ENCODE results near the gene MSRB3.
"Not testable (repeated sequence)": the region's sequence is repeated elsewhere in the genome, so short reads cannot be mapped to it uniquely, and the experiment has no call there.

MSRB3 gene

GRCh38 chr12:65292241-65292640 is 13.8 kb downstream of the MSRB3 start:
- no peak for DNase-seq

DNA sequence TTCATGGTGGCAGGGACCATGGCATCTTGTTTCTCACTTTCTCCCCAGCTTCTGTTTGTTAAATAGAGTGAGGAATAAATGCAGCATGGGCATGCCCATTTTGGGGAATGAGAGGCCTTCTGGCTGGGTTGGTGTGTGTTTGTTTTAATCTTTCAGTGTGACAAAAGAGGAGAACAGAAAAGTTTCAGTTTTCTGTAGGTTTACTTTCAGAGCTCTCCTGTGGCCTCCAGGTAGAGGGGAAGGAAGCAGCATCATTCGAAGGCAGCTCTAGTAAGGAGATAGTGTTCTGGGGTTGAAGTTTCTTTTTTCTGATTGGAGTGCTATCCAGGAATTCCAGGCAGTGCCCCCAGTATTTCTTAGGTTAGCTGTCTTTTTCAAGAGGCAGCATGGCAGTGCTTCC is 15.3 kb downstream of the MSRB3 start:
- DNase-seq: no peak

DNA sequence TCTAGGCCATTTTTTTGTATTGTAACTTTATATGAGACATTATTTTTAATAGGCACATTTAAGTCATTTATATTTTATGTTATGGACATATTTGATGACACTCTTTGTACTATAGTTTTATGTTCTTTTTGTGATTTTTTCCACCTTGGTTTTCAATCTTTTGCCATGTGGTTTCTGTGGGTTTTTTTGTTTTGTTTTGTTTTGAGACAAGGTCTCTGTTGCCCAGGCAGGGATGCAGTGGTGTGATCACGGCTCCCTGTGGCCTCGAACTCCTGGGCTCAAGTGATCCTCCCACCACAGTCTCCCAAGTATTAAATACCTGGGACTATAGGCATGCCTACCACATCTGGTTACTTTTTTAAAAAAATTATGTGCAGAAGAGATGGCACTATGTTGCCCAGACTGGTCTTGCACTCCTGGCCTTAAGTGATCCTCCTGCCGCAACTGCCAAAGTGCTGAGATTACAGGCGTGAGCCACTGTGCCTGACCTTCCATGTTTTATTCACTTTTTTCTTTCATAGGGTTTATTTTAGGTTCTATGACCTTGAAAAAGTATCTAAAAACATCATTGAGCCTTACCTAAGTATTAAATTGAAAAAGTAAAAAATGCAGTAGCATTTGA is 16.3 kb downstream of the MSRB3 start:
- no peak for DNase-seq

DNA sequence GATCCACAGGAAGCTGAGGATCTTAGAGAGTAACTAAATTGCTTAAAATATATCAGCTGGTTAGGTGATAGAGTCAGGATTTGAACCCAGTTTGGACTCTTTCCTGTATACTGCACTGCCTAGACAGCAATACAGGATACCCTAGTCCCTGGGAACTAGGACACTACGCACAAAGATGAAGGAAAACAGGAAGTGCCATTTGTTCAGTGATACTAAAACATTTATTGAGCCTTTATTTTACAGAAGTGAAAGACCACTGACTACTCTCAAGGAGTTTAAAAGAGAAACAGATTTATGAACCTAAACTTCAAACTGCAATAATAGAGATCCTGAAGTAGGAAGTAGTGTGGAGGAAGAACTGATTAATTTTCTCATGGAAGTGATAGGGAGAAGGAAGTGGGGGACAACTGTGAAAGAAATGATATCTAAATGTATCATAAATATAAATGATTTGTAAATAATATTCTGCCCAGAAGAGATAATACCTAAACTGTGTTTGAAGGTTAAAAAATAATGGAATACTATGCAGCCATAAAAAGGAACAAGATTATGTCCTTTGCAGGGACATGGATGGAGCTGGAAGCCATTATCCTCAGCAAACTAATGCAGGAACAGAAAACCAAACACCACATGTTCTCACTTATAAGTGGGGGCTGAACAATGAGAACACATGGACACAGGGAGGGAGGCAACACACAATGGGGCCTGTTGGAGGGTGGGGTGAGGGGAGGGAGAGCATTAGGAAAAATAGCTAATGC is 18.2 kb downstream of the MSRB3 start:
- no peak for DNase-seq

DNA sequence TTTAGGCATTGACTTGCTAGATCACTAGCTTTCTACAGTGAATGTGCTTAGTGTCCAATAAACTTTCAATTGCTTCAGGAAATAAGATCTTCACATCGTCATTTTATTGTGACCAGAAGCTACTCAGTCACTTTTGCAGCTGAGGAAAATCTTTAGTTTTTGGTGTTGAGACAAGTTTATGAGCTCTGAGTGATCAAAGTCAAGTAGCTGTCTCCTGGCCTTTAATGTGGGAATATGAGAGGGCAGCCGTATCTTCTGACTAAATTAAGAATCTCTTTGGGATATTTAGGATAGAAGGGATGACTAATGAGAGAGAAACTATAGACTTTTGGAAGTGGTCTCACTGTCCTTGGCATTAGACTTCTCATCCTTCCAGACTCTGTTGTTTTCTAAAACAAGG is 21.6 kb downstream of the MSRB3 start:
- DNase-seq: no peak

GRCh38 chr12:65300679-65301349 is 22.3 kb downstream of the MSRB3 start:
- no peak for DNase-seq

- no peak for DNase-seq
These were observed 24.4 kb downstream of the MSRB3 start for GRCh38 chr12:65302891-65303290.

DNA sequence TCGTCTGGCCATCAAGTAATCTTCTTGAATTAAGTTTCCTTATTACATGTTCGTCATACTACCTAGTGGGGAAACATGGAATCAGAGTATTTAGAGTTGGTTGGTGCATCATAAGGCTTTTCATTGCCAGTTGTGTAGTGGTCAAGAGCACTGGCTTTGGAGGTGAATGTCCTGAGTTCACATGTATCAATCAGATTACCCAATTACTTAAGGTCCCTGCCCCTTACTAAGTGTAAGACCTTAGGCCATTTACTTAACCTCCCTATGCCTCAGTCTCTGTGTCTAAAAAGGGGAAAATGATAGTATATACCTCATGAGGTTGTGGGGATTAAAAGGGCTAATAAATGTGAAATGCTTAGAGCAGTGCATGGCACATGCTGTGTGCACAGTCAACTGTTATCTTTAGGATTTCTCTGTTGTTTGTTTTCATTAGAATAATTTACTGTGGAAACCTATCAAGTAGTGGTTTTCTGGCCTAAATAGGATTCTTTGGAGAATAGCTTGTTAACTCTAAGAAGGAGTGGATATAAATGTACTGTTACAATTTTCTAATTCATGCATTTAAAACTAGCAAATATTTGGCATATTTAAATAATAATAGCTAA is 27.0 kb downstream of the MSRB3 start:
- DNase-seq: no peak

DNA sequence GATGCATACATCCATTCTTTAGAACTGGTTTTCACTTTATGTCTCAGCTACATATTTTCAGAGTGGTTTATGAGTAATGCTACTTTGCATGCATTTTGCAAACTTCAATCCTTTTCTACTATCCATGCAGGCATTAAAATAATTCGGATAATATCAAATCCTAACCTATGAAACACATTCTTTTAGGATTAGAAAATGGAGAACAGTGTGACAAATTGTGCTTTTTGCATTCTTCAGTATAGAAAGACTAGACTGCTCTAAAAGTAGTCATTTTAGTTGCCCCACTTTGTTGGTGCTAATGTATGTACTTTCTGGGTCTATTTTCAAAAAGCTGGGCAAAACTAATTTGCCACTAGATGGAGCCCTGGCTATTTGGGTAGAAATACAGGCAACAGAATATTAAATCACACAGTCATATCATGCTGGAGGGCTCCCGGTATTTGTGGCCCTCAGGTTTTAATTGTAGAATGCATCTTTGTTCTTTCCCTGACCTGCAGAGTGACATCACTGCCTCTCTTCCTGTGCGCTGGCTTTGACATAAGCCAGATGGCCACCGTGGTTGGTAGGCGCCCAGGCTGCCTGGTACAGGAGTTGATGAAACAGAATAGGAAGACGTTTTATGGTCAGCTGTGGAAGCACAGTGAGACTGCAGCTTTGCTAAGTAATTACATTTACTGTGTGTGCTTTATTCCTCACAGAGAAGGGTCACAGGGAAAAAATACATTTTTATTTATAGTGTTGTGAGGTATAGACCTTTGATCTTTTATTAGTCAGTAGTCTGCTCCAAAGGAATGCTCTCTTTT is 28.1 kb downstream of the MSRB3 start:
- DNase-seq: no peak

GRCh38 chr12:65307169-65307501 is 28.7 kb downstream of the MSRB3 start:
- DNase-seq: no peak

- no peak for DNase-seq
These were observed 29.5 kb downstream of the MSRB3 start for GRCh38 chr12:65308006-65308405.

- DNase-seq: no peak
These were observed 30.2 kb downstream of the MSRB3 start for GRCh38 chr12:65308601-65309071.

GRCh38 chr12:65311260-65311659 is 32.8 kb downstream of the MSRB3 start:
- DNase-seq: no peak

DNA sequence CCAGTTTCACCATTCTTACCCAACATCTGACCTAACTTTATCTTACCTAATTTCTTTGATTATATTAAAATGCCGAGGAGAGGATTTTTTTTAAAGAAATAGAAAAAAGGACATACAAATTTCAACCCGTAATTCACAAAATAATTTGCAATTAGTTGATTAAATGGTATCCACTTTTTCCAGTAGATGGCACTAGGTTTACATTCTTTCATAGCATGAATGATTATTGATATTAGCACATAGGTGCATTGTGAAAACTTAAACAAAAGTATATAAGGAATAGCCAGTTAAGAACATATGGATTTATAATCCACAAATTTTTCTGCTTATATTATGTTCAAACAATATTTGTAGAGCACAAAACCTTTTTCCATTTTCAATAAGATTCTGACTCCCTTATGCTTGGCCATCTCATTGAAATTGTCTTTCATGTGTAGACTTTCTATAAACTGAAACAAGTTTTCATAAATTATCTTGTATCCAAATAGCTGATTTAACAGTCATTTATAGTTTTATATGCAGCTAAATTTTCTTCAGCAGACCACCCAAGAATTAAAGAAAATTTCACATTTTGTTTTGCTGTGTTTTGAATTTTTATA is 35.3 kb downstream of the MSRB3 start:
- no peak for DNase-seq

DNA sequence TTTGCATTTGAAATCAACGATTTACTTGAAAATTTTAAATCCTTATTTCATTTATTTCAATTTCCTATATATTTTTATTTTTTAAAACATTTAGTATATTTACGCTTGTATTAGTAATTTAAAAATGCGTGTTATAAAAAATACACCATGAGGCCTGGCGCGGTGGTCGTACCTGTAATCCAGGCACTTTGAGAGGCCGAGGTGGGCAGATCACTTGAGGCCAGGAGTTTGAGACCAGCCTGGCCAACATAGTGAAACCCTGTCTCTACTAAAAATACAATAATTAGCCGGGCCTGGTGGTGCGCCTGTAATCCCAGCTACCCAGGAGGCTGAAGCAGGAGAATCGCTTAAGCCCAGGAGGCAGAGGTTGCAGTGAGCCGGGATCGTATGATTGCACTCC is 36.8 kb downstream of the MSRB3 start:
- DNase-seq: not testable (repeated sequence)

GRCh38 chr12:65318186-65318685 is 39.8 kb downstream of the MSRB3 start:
- no peak for DNase-seq

- no peak for DNase-seq
These were observed 41.3 kb downstream of the MSRB3 start for GRCh38 chr12:65319688-65320200.

DNA sequence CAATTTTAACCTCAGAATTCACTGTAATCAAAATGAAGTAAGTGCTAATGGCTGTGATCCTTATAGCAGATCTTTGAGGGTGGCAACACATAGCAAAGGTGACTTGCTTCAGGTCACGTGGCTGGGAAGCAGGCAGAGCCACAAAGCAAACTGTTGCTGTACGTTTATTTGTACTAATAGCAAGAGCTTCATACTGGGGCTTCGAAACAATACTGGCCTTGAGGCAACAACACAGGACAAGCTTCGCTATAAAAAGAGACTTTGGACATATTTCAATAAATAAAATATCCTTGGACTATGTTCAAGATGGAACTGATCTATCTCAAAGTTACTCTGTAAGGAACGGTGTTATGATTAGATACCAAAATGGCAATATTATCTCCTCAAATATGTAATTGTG is 44.6 kb downstream of the MSRB3 start:
- no peak for DNase-seq

- DNase-seq: no peak
These were observed 45.6 kb downstream of the MSRB3 start for GRCh38 chr12:65324056-65324455.

GRCh38 chr12:65324551-65324950 is 46.1 kb downstream of the MSRB3 start:
- no peak for DNase-seq

DNA sequence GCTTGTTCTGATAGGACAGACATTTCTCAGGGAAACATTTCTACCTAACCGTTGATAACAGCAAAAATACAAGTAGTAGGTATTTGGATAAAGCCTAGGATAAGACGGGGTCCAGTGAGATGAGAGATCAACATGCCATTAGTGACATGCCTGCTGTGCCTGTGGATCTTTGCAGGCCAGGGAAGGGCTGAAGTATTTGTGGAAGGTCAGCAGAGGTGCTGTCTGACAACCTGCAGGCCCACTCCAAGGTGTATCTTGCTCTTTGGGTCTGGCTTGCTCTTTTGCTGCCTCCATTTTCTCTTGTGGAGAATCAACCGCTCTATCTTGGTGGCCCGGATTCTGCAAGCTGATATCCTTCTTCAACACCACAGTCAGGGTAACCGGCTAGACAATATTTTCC is 46.7 kb downstream of the MSRB3 start:
- no peak for DNase-seq

- DNase-seq: no peak
These were observed 48.1 kb downstream of the MSRB3 start for GRCh38 chr12:65326616-65327015.

Measured in activated CD8-positive, alpha-beta memory T cell treated with anti-CD3 and anti-CD28 coated beads for 24 hours (primary cell).